B cell (primary cell): Measurements from ENCODE around the gene NUDT3. TPM values are rescaled to one million over a fixed set of nuclear protein-coding genes. Genes with fewer than 3 reads are reported as not detected.

Source experiments
- ATAC-seq: fragments of 200-7000 bp; cut with Tn5 transposase; one replicate; pipeline ENCODE4 v1.10.0; 2021; ENCODE audit warnings: low read depth, mild to moderate bottlenecking, moderate number of reproducible peaks, moderate library complexity
- CTCF ChIA-PET: fragments of 350-600 bp; sonication (Branson Sonifier 250); formaldehyde crosslinking; loops from one replicate; lab custom pipeline; 2021; ENCODE audit warnings: antibody characterized with exemption, inconsistent platforms; lab: Charles Lee
- POLR2A ChIA-PET: fragments of 350-600 bp; sonication (Branson Sonifier 250); formaldehyde crosslinking; loops from one replicate; lab custom pipeline; 2021; ENCODE audit warnings: antibody characterized with exemption; lab: Charles Lee
- DNase-seq: peaks from one replicate; pipeline ENCODE4 v3.0.0; 2013
- H2AFZ ChIP-seq: 2 replicates; pipeline ENCODE4 v1.6.1; 2012; ENCODE audit warnings: mild to moderate bottlenecking, low read depth, low read length; ENCODE audit not compliant: insufficient read depth, poor library complexity, severe bottlenecking
- H3K27ac ChIP-seq, 2 donors: 1 replicate in 1 of 2; 2 replicates in 1 of 2; pipeline ENCODE4 v1.5.1; 2012 to 2013; ENCODE audit warnings: low read length in 2 of 2, mild to moderate bottlenecking in 2 of 2, moderate library complexity in 1 of 2
- H3K27me3 ChIP-seq, 4 experiments: fragments of 200-600 bp in 1 of 4; sonication (generic) in 1 of 4; replicated peaks in 1 of 4; 1 replicate in 2 of 4; 2 replicates in 2 of 4; pipeline versions ENCODE4 v1.6.1 to v1.7.0; 2013 to 2016; ENCODE audit warnings: low read length in 3 of 4, mild to moderate bottlenecking in 2 of 4, mixed read lengths in 1 of 4, moderate library complexity in 1 of 4; ENCODE audit not compliant: insufficient read depth in 4 of 4, control insufficient read depth in 3 of 4; ENCODE audit errors: control extremely low read depth in 1 of 4
- H3K36me3 ChIP-seq, 2 experiments: replicated peaks in 1 of 2; 1 replicate in 1 of 2; 2 replicates in 1 of 2; pipeline versions ENCODE4 v1.6.1 to v1.7.1; 2013; ENCODE audit warnings: low read length in 1 of 2; ENCODE audit not compliant: insufficient read depth in 2 of 2, control insufficient read depth in 1 of 2; ENCODE audit errors: control extremely low read depth in 1 of 2, extremely low read depth in 1 of 2
- H3K4me1 ChIP-seq, 2 donors: fragments of 200-600 bp in 1 of 2; sonication (generic) in 1 of 2; 1 replicate in 1 of 2; 2 replicates in 1 of 2; pipeline versions ENCODE4 v1.5.1 to v1.6.1; 2013 to 2017; ENCODE audit warnings: low read length in 2 of 2; ENCODE audit not compliant: control insufficient read depth in 2 of 2, insufficient read depth in 2 of 2
- H3K4me2 ChIP-seq: replicated peaks from 2 replicates; pipeline ENCODE3; 2012; ENCODE audit warnings: mild to moderate bottlenecking, low read depth, low read length; ENCODE audit not compliant: poor library complexity, severe bottlenecking
- H3K4me3 ChIP-seq, 5 experiments: fragments of 200-600 bp in 1 of 5; sonication (generic) in 1 of 5; 1 replicate in 3 of 5; 2 replicates in 2 of 5; pipeline versions ENCODE4 v1.5.1 to v1.7.0; 2011 to 2016; ENCODE audit warnings: low read length in 4 of 5, mild to moderate bottlenecking in 4 of 5, low read depth in 2 of 5, control low read depth in 1 of 5, moderate library complexity in 1 of 5; ENCODE audit not compliant: insufficient read depth in 1 of 5; ENCODE audit errors: control extremely low read depth in 1 of 5, extremely low read depth in 1 of 5
- H3K79me2 ChIP-seq: fragments of 200-600 bp; sonication (generic); one replicate; pipeline ENCODE4 v1.6.0; 2016; ENCODE audit warnings: low read length; ENCODE audit not compliant: control insufficient read depth, insufficient read depth
- H3K9ac ChIP-seq: fragments of 200-600 bp; sonication (generic); 2 replicates; pipeline ENCODE4 v1.6.1; 2017; ENCODE audit warnings: mild to moderate bottlenecking, low read length, moderate library complexity
- H3K9me3 ChIP-seq, 3 donors: one replicate each; pipeline versions ENCODE4 v1.6.1 to v1.7.1; 2013; ENCODE audit warnings: low read length in 2 of 3; ENCODE audit not compliant: control insufficient read depth in 2 of 3, insufficient read depth in 1 of 3; ENCODE audit errors: control extremely low read depth in 1 of 3
- H4K20me1 ChIP-seq: 2 replicates; pipeline ENCODE4 v1.6.0; 2012; ENCODE audit warnings: mild to moderate bottlenecking, low read length; ENCODE audit not compliant: insufficient read depth, control insufficient read depth, poor library complexity, severe bottlenecking
- H3K27ac Mint-ChIP-seq: one replicate; pipeline ENCODE4 v1.8.0; 2021; ENCODE audit warnings: mixed read lengths
- H3K27me3 Mint-ChIP-seq: one replicate; pipeline ENCODE4 v1.8.0; 2021; ENCODE audit warnings: mixed read lengths
- H3K4me1 Mint-ChIP-seq: one replicate; pipeline ENCODE4 v1.8.0; 2021; ENCODE audit warnings: mixed read lengths
- H3K4me3 Mint-ChIP-seq: one replicate; pipeline ENCODE4 v1.8.0; 2021; ENCODE audit warnings: mixed read lengths
- H3K9me3 Mint-ChIP-seq: one replicate; pipeline ENCODE4 v1.8.0; 2022; ENCODE audit warnings: mixed read lengths; ENCODE audit not compliant: insufficient read depth
- EZH2 ChIP-seq: IDR thresholded peaks from 2 replicates; pipeline ENCODE4 v1.6.1; 2012; ENCODE audit warnings: borderline replicate concordance, low read depth, mild to moderate bottlenecking, moderate library complexity, low read length; ENCODE audit not compliant: insufficient read depth, poor library complexity, severe bottlenecking
- WGBS: methylation state at CpG from one replicate; pipeline ENCODE4 v1.1.5; 2013; ENCODE audit warnings: missing lambda C conversion rate; ENCODE audit not compliant: insufficient coverage; 5-methylcytosine and 5-hydroxymethylcytosine counted together
- intact Hi-C: fragments of 100-400 bp; cut with micrococcal nuclease; formaldehyde crosslinking; loops from one replicate; pipeline ENCODE4 v1.10.0; 2022
- polyA plus RNA-seq: library from polyadenylated mRNA; depleted of rRNA; stranded (reverse); fragments of >200 nt; gene quantifications from 2 replicates; pipeline ENCODE4 v1.2.3, GENCODE V29; 2012
- total RNA-seq, 2 donors: library from RNA; stranded (reverse); fragments of 120-200 nt in 1 of 2; gene quantifications; 1 replicate in 1 of 2; 2 replicates in 1 of 2; pipeline versions ENCODE4 v1.2.3 to v1.2.4, GENCODE V29; 2013 to 2022
- TF ChIP-seq, protein P1 (sequence below): fragments of 200-600 bp; IDR thresholded peaks from one replicate; pipeline ENCODE4 v1.8.0; 2022; ENCODE audit warnings: antibody characterized with exemption, mild to moderate bottlenecking

NUDT3 gene
- total and polyA plus RNA-seq, 2 donors (not counting 1 experiment from before 2014, with no cell fraction given): 18.2 to 37.4 TPM

DNA sequence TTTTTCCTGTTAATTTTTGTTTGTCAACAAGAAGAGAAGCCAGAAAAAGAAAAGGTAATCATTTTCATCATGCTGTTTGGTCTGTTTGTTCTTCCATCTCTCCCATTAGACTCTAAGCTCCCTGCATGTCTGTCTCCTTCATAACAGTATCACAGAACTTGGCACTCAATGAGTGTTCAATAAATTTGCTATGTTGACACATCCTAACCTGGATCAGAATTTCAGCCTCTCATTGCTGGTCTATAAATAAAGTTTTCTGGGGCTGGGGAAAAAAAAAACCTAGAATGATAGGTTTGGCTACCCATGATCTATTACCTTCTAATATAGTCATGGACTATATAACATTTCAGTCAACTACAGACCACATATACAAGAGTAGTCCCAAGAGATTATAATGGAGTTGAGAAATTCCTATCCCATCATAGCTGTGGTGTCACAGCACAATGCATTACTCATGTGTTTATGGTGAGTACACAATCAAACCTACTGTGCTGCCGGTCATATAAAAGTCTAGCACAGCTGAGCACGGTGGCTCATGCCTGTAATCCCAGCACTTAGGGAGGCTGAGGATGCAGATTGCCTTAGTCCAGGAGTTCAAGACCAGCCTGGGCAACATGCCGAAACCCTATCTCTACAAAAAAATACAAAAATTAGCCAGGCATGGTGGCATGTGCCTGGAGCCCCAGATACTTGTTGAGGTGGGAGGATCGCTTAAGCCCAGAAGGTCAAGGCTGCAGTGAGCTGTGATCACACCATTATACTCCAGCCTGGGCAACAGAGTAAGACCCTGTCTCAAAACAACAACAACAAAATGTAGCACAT lies 5.9 kb downstream of the NUDT3 start:
- intact Hi-C loops: no loop called here
- Mint-ChIP-seq H3K27me3 (no peaks in the 10 kb centered on the region), H3K27ac (peak overlapping the region; percentile 2), H3K4me3 (no peak overlapping the region), H3K4me1 (peaks cover 47% of the 10 kb centered on the region), H3K9me3 (no peaks in the 10 kb centered on the region)
- Histone ChIP-seq H3K27me3 (no peaks in the 10 kb centered on the region), H3K79me2 (peaks cover 100% of the 10 kb centered on the region), H3K4me3 (no peak overlapping the region), H3K9me3 (no peaks in the 10 kb centered on the region), H3K9ac (no peak overlapping the region), H3K27ac (no peak overlapping the region), H3K4me2 (no peak overlapping the region), H3K36me3 (peaks cover 0 to 1% of the 10 kb centered on the region in 2 experiments), H2AFZ (no peak overlapping the region), H3K4me1 (peaks cover 17 to 19% of the 10 kb centered on the region in 2 donors), H4K20me1 (peaks cover 46% of the 10 kb centered on the region)
- CTCF ChIA-PET: interaction anchor here (1.1 to 2.4 kb wide), 4 partner anchors 9 to 190 kb away, joined by 3 to 7 read pairs (median 4); partner anchors contain the start of gene SMIM29
- TF ChIP-seq, protein P1, sequence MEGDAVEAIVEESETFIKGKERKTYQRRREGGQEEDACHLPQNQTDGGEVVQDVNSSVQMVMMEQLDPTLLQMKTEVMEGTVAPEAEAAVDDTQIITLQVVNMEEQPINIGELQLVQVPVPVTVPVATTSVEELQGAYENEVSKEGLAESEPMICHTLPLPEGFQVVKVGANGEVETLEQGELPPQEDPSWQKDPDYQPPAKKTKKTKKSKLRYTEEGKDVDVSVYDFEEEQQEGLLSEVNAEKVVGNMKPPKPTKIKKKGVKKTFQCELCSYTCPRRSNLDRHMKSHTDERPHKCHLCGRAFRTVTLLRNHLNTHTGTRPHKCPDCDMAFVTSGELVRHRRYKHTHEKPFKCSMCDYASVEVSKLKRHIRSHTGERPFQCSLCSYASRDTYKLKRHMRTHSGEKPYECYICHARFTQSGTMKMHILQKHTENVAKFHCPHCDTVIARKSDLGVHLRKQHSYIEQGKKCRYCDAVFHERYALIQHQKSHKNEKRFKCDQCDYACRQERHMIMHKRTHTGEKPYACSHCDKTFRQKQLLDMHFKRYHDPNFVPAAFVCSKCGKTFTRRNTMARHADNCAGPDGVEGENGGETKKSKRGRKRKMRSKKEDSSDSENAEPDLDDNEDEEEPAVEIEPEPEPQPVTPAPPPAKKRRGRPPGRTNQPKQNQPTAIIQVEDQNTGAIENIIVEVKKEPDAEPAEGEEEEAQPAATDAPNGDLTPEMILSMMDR: no peak
- TF ChIP-seq EZH2: no peak
- ATAC-seq: no peak
- POLR2A ChIA-PET: no interaction called here
- DNase-seq: no peak
- WGBS: 83% methylated on average over 2 of the region's 4 CpGs

DNA sequence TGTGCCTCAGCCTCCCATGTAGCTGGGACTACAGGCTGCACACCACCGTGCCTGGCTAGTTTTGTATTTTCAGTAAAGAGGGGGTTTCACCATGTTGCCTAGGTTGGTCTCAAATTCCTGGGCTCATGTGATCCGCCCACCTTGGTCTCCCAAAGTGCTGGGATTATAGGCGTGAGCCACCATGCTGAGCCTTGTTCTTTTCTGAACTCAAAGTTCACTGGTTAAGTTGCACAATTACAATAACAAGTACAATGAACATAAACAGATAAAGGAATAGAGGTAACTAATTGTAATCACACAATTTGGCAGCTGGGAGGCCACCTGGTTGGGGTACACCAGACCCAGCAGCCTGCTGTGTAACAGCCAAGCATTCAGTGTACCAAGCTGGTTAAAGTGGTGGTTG lies 6.7 kb downstream of the NUDT3 start:
- Histone ChIP-seq H3K4me2 (no peak overlapping the region), H4K20me1 (peaks cover 52% of the 10 kb centered on the region), H3K36me3 (peaks cover 0 to 1% of the 10 kb centered on the region in 2 experiments), H3K4me1 (peaks cover 10 to 14% of the 10 kb centered on the region in 2 donors), H3K79me2 (peaks cover 100% of the 10 kb centered on the region), H3K9ac (no peak overlapping the region), H3K27me3 (no peaks in the 10 kb centered on the region), H3K27ac (no peak overlapping the region), H2AFZ (no peak overlapping the region), H3K4me3 (no peak overlapping the region), H3K9me3 (no peaks in the 10 kb centered on the region)
- intact Hi-C loops: no loop called here
- no peak overlapping the region for H3K27ac Mint-ChIP-seq
- CTCF ChIA-PET: interaction anchor here (1.1 to 2.4 kb wide), 3 partner anchors 9 to 136 kb away, joined by 3 to 7 read pairs (median 5); partner anchors contain the start of gene SMIM29
- H3K9me3 Mint-ChIP-seq: no peaks in the 10 kb centered on the region
- TF ChIP-seq, protein P1: no peak
- no peak for TF ChIP-seq EZH2
- H3K4me3 Mint-ChIP-seq: no peak overlapping the region
- DNase-seq: no peak
- no peak for ATAC-seq
- no peaks in the 10 kb centered on the region for H3K27me3 Mint-ChIP-seq
- peaks cover 48% of the 10 kb centered on the region for H3K4me1 Mint-ChIP-seq
- POLR2A ChIA-PET: no interaction called here
- 100% methylated on average over 2 of the region's 3 CpGs for WGBS
